Esophagus squamous epithelium (tissue), 4 donors: ENCODE data around the gene UNC5C.

ENCODE experiments used
- POLR2A ChIP-seq, 4 donors: fragments of 450-650 bp; IDR thresholded peaks; one replicate each; pipeline ENCODE4 v1.6.1; 2017; ENCODE audit warnings: antibody characterized with exemption in 4 of 4, mild to moderate bottlenecking in 4 of 4, moderate library complexity in 3 of 4
- TF ChIP-seq, protein P1 (sequence below), 6 experiments: fragments of 450-650 bp in 4 of 6; fragments of 200-600 bp in 2 of 6; sonication (generic) in 2 of 6; IDR thresholded peaks; one replicate each; pipeline ENCODE4 v1.5.1; 2016 to 2019; ENCODE audit warnings: antibody characterized with exemption in 6 of 6, mild to moderate bottlenecking in 4 of 6, moderate library complexity in 4 of 6

DNA sequence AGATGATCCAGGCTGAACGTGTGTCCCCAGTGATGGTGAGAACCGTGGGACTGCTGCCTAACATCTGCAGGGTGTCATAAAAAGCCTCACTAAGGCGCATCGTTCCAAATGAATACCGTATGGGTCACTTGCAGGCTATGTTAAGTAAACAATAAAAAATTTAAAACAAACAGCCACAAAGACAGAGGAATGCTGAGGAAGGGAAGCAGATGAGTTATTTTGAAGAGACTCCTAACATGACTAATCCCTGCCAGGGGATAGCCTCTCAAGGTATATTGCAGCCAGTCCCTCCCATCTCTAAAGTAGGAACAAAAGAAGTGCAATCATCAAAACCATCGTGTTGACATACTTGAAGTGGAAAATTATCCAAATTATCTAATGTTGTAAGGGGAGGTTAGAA lies 83.8 kb downstream of the UNC5C start:
- TF ChIP-seq, protein P1, sequence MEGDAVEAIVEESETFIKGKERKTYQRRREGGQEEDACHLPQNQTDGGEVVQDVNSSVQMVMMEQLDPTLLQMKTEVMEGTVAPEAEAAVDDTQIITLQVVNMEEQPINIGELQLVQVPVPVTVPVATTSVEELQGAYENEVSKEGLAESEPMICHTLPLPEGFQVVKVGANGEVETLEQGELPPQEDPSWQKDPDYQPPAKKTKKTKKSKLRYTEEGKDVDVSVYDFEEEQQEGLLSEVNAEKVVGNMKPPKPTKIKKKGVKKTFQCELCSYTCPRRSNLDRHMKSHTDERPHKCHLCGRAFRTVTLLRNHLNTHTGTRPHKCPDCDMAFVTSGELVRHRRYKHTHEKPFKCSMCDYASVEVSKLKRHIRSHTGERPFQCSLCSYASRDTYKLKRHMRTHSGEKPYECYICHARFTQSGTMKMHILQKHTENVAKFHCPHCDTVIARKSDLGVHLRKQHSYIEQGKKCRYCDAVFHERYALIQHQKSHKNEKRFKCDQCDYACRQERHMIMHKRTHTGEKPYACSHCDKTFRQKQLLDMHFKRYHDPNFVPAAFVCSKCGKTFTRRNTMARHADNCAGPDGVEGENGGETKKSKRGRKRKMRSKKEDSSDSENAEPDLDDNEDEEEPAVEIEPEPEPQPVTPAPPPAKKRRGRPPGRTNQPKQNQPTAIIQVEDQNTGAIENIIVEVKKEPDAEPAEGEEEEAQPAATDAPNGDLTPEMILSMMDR (IDR thresholded peaks at IDR 0.05), result no peak
- no peak for TF ChIP-seq POLR2A (IDR thresholded peaks at IDR 0.05)
